GM03348 (cell line): ENCODE measurements around the gene SPDYE4.

ENCODE experiments used
- DNase-seq: peaks from one replicate; pipeline ENCODE4 v3.0.0; 2012; ENCODE audit warnings: low spot score

SPDYE4 gene

GRCh38 chr17:8741366-8741765 lies 17.0 kb downstream of the SPDYE4 start:
- DNase-seq: no peak

DNA sequence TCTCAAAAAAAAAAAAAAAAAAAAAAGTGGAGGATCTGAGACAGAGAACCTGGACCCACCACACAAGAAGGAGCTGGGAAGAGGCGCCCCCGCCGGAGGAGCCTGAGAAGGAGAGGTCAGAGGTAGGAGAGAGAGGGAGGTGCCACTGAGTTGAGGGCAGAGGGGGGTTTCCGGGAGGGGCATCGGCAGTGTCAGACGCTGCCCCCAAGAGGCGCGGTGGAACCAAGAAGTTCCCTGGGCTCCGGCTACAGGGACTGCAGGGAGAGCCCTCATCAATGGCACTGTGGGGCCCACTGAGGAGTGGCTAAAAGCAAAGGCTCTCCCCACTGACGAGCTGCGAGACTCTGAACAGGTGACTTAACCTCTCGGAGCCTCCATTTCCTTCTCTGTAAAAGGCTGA lies 17.9 kb downstream of the SPDYE4 start:
- no peak for DNase-seq

- DNase-seq: no peak
These were observed 19.2 kb downstream of the SPDYE4 start for GRCh38 chr17:8739097-8739496.

- DNase-seq: no peak
These were observed 21.6 kb downstream of the SPDYE4 start for GRCh38 chr17:8736796-8737195.

DNA sequence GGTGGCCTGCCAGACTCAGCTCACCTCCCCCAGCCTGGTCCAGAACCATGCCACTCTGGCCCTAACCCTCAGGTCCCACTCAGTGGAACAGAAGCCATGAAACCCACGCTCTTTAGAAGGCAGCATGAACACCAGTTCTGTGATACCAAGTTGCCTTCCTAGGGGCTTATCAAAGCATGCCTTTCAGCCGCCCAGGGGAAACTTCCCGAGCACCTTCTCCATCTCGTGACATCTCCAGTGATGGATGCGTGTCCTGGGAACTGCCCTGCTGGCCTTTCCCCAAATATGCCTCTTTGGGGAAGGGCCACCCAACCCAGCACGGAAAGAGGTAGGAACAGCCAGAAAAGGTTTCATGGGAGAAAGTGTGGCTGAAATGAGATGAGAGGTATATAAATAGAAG lies 22.0 kb downstream of the SPDYE4 start:
- DNase-seq: no peak

GRCh38 chr17:8735336-8735939 lies 22.9 kb downstream of the SPDYE4 start:
- DNase-seq: no peak

GRCh38 chr17:8734876-8735275 lies 23.5 kb downstream of the SPDYE4 start:
- no peak for DNase-seq

DNA sequence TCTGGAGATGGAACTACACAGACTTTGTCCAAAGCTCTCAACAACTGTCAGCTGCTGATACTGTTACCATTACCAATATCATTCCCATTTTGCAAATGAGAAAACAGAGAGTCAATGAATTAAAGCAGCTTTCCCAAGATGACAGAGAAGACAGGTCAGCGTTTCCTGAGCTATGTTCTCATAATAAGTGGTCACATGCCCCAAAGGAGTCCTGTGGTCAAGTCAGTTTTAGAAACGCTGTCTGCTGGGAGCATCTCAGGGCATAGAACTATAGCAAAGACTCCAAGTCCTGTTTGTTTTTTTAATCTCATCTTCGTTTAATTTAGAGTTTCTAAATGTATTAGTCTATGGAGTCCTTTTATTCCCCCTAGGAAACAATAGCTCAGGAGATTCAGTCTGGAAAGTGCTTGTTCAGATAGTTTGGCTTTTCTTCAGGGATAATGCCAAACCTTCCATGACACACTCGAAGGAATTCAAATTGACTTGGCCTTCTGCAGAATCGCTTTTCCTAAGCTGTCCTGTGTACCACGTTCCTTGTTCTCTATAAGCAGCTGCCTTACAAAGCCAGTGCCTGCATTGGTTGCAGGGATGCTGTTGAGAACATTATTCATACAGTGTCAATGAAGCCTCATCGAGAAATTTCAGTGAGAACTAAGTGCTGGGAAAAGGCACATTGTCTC lies 25.8 kb downstream of the SPDYE4 start:
- peak; percentile 44 for DNase-seq

DNA sequence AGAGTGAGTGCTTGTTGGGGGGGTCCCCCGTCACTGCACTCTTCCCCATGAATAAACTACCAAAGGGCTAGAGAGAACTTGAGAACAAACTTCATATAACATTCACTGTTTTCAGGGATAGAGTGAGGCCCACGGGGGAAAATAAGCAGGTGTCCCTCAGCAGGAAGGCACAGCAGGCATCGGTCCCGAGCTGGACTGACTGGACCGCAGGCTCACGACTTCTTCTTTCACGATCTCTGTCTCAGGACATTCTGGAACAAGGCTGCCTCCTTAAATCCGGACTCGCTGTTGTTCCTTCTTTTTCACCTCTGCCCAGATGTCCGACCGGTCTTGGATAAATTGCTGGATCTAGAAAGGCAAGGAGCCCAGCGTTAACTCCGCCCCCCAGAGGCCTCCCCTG lies 28.5 kb downstream of the SPDYE4 start:
- DNase-seq: no peak

GRCh38 chr17:8729421-8729820 lies 28.9 kb downstream of the SPDYE4 start:
- no peak for DNase-seq

GRCh38 chr17:8728971-8729370 lies 29.4 kb downstream of the SPDYE4 start:
- no peak for DNase-seq

- no peak for DNase-seq
These were observed 30.0 kb downstream of the SPDYE4 start for GRCh38 chr17:8728251-8728938.

DNA sequence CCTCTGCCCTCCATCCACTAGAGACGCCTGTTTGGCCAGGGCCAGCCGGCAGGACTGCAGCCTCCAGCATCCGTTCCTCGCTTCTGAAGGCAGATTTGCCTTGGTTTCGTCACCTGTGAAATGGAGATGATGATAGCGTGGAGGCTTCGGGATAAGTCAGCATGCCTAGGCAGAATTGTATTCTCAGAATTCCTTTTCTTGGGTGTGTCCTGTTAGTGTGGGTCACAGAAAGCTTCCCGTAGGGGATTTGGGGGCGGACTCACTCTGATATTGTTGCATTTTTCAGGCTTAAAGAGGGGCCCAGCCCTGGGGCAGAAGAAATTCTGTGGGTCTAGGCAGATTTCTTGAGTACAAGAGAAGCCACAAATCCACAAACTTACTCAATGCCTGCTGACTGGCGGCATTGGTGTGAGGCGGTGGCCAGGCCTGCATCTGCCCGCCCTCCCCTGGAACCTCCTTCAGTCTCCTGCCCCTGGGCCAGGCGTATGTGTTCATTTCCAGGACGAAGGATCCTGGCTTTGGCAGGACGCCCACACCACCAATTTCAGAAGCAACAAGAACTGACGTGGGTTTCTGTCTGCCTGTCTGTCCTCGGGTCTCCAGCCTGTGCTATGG lies 31.3 kb downstream of the SPDYE4 start:
- DNase-seq: no peak

DNA sequence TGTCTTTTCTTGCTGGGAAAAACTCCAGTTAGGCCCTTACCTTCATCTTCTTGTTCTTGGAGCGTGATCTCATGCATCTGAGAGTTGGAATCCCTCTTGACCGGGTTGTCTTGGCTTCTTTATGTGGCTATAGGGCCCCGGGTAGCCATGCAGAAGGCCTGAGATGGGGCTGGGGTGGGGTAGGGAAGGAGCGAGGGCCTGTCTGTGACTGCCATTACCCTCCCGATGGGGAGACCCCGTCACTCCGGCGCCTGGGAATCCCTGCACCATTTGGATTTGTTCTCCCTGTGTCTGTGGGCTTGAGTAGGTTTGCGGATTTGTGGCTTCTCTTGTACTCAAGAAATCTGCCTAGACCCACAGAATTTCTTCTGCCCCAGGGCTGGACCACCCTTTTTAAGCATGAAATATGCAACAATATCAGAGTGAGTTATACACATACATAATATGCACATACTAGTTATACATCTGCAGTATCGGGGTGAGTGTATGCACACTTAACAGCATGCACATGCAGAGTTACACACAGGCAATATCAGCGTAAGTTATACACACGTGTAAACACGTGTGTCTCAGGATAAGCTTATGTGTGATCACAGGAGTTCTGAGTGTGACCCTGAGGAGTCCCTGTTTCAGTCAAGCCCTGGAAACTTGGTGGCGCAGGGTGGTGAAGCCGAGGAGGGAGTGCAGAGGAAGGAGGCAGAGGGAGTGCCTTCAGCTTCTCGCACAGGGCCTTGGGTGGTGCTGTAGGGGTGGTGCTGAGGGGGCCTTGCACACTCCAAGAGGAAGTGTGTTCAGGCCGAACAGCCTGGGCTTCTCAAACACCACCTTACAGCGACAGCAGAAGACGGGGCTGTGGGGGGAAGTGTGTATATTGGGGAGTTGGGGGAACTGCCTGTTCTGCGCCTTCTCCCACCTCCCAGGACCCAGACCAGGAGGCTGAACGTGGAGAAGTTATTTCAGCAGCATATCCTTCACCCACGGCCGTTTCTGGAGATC lies 32.2 kb downstream of the SPDYE4 start:
- DNase-seq: no peak

GRCh38 chr17:8724451-8724850 lies 33.9 kb downstream of the SPDYE4 start:
- no peak for DNase-seq

DNA sequence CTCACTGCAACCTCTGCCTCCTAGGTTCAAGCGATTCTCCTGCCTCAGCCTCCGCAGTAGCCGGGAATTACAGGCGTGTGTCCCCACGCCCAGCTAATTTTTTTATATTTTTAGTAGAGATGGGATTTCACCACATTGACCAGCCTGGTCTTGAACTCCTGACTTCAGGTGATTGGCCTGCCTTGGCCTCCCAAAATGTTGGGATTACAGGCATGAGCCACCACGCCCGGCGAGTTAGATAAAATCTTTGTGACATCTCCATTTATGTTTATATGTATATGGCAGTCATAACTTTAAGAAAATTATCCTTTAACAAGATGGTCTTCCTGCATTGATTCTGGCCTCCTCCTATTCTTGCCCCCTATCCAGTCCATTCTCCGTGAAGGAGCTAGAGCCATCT lies 37.8 kb downstream of the SPDYE4 start:
- DNase-seq: no peak

GRCh38 chr17:8719291-8720246 lies 38.8 kb downstream of the SPDYE4 start:
- DNase-seq: no peak

- no peak for DNase-seq
These were observed 40.3 kb downstream of the SPDYE4 start for GRCh38 chr17:8718001-8718563.

- no peak for DNase-seq
These were observed 44.5 kb downstream of the SPDYE4 start for GRCh38 chr17:8713878-8714277.

DNA sequence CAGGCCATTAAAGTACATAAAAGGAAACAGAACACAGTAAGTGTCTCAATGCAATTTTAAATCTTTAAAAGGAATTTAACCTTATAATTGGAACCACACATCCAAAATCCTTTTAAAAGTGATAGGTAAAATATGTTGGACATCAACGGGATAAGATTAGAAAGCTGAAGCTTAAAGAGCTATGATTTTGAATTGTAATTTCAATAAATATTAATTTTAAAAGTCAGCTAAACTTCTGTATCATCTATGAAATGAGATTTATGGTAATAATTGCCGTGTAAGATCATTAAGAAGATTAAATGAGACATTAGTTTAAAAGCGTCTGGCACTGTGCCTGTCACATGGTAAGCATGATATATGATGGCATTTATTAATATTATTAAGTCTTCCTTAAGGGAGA lies 45.0 kb downstream of the SPDYE4 start:
- DNase-seq: no peak
